Panc1 (cell line): ENCODE data around the gene HOXC11. TPM values are rescaled to one million over a fixed set of nuclear protein-coding genes. Genes with fewer than 3 reads are reported as not detected.
A peak's percentile ranks its signal among the peaks of the same experiment; 100 is the strongest.

Source experiments
- ATAC-seq: fragments of 200-7000 bp; cut with Tn5 transposase; 2 replicates; pipeline ENCODE4 v1.9.1; 2020; ENCODE audit warnings: mild to moderate bottlenecking, moderate library complexity
- BruUV-seq: library from RNA; stranded (reverse); fragments of 400-500 nt; replicated peaks from 2 replicates; lab custom pipeline; 2021; lab: Mats Ljungman, UMichigan
- CTCF ChIA-PET: fragments of 300-600 bp; sonication (Branson Sonifier 250); formaldehyde crosslinking; loops from one replicate; lab custom pipeline; 2022; ENCODE audit warnings: antibody characterized with exemption; lab: Charles Lee
- POLR2A ChIA-PET: fragments of 300-600 bp; sonication (Branson Sonifier 250); formaldehyde crosslinking; loops from one replicate; lab custom pipeline; 2022; ENCODE audit warnings: antibody characterized with exemption; lab: Charles Lee
- DNase-seq: peaks from one replicate; pipeline ENCODE4 v3.0.0-alpha.2; 2010; ENCODE audit warnings: low read depth, low spot score
- H3K27ac ChIP-seq: 2 replicates; pipeline ENCODE4 v1.5.1; 2011; ENCODE audit warnings: mild to moderate bottlenecking, low read length, inconsistent platforms
- H3K27me3 ChIP-seq: fragments of 200-500 bp; sonication (Bioruptor generic); 2 replicates; pipeline ENCODE4 v1.6.0; 2014; ENCODE audit warnings: low read length, inconsistent platforms; ENCODE audit not compliant: control insufficient read depth, insufficient read depth
- H3K36me3 ChIP-seq: fragments of 200-500 bp; sonication (Bioruptor generic); 2 replicates; pipeline ENCODE4 v1.5.1; 2014; ENCODE audit warnings: inconsistent platforms, mild to moderate bottlenecking, low read length, moderate library complexity; ENCODE audit not compliant: control insufficient read depth, insufficient read depth
- H3K4me1 ChIP-seq: 2 replicates; pipeline ENCODE4 v1.5.1; 2011; ENCODE audit warnings: inconsistent platforms, mild to moderate bottlenecking, low read length, moderate library complexity; ENCODE audit not compliant: control insufficient read depth, insufficient read depth
- H3K4me3 ChIP-seq, 2 experiments: 2 replicates each; pipeline ENCODE4 v1.5.1; 2011 to 2012; ENCODE audit warnings: low read depth in 2 of 2, low read length in 2 of 2, mild to moderate bottlenecking in 2 of 2, inconsistent platforms in 1 of 2, moderate library complexity in 1 of 2
- H3K9me3 ChIP-seq: fragments of 200-500 bp; sonication (Bioruptor generic); 2 replicates; pipeline ENCODE4 v1.5.1; 2014; ENCODE audit warnings: low read depth, mild to moderate bottlenecking, inconsistent platforms, low read length, moderate library complexity; ENCODE audit not compliant: control insufficient read depth, insufficient read depth
- CTCF ChIP-seq: fragments of 450-650 bp; IDR thresholded peaks from 2 replicates; pipeline ENCODE4 v1.5.1; 2017; ENCODE audit warnings: mild to moderate bottlenecking
- POLR2AphosphoS5 ChIP-seq: IDR thresholded peaks from 2 replicates; pipeline ENCODE4 v1.6.1; 2012; ENCODE audit warnings: mild to moderate bottlenecking, low read depth, low read length, moderate library complexity
- REST ChIP-seq, 2 experiments: IDR thresholded peaks; 2 replicates each; pipeline ENCODE4 v1.6.1; 2011 to 2012; ENCODE audit warnings: low read depth in 2 of 2, control low read depth in 1 of 2, low read length in 1 of 2, mild to moderate bottlenecking in 1 of 2, moderate library complexity in 1 of 2; ENCODE audit not compliant: insufficient read depth in 1 of 2
- SIN3A ChIP-seq: IDR thresholded peaks from 2 replicates; pipeline ENCODE4 v1.6.1; 2012; ENCODE audit warnings: low read depth, mild to moderate bottlenecking, low read length, moderate library complexity, borderline replicate concordance; ENCODE audit not compliant: insufficient read depth
- TCF7L2 ChIP-seq: IDR thresholded peaks from 2 replicates; pipeline ENCODE4 v1.6.1; 2011; ENCODE audit warnings: mild to moderate bottlenecking, low read depth, low read length, inconsistent platforms
- in situ Hi-C: cut with HindIII; loops from 2 replicates; pipeline ENCODE4 v1.10.0; 2016; ENCODE audit warnings: low sequenced_read_pairs, low pct_unique_long_range_greater_than_20kb
- intact Hi-C: fragments of 100-400 bp; cut with micrococcal nuclease; formaldehyde crosslinking; loops from one replicate; pipeline ENCODE4 v1.10.0; 2022; ENCODE audit not compliant: unreplicated experiment
- total RNA-seq: library from RNA; stranded (reverse); gene quantifications from one replicate; pipeline ENCODE4 v1.2.1, GENCODE V29; 2021; ENCODE audit not compliant: unreplicated experiment

HOXC11 gene
- total RNA-seq, 1 experiment from 2014 or later, result 17.0 TPM

GRCh38 chr12:53963434-53964314, 9.3 kb upstream of the HOXC11 start:
- CTCF ChIA-PET, result interaction anchor here (0.6 kb wide), 1 partner anchor 45 kb away, joined by 6 read pairs; the partner anchor contains the start of gene HOXC8
- BruUV-seq, result TSS peak; percentile 49
- no peaks in the 10 kb centered on the region for H3K27me3 ChIP-seq

More at GRCh38 chr12:53963434-53964314, 9.3 kb upstream of the HOXC11 start:
- ATAC-seq (no peak), DNase-seq (no peak)
- peaks cover 68% of the 10 kb centered on the region for H3K4me1 ChIP-seq
- H3K4me3 ChIP-seq, result no peak overlapping the region
- H3K27ac ChIP-seq, result peak overlapping the region; percentile 100
- POLR2A ChIA-PET, result interaction anchor here (0.5 to 0.7 kb wide), 2 partner anchors 10 to 21 kb away, joined by 3 to 7 read pairs; partner anchors contain the start of gene HOXC10
- H3K36me3 ChIP-seq, result peaks cover 4% of the 10 kb centered on the region; the same call in 1 of the 2 replicates
- H3K9me3 ChIP-seq, result no peaks in the 10 kb centered on the region
- in situ Hi-C loops, result no loop called here
- intact Hi-C loops, result no loop called here
- TF ChIP-seq CTCF (no peak), SIN3A (no peak), POLR2AphosphoS5 (no peak), TCF7L2 (no peak), REST (IDR thresholded peaks at IDR 0.05; ENCODE audit: insufficient read depth in 1 of 2, low read depth in 2 of 2, low read length in 1 of 2) (no peak)
